Liver (tissue), 3 donors: ENCODE measurements around the gene ARMC9.

Experiments
- ATF3 ChIP-seq: IDR thresholded peaks from 2 replicates; pipeline ENCODE4 v1.6.1; 2016; ENCODE audit warnings: antibody characterized with exemption
- EGR1 ChIP-seq, 2 donors: IDR thresholded peaks; 2 replicates each; pipeline ENCODE4 v1.6.1; 2016 to 2018; ENCODE audit warnings: antibody characterized with exemption in 2 of 2, low read depth in 2 of 2
- GABPA ChIP-seq, 2 donors: IDR thresholded peaks in 1 of 2; conservative IDR thresholded peaks in 1 of 2; 2 replicates each; pipeline ENCODE4 v1.6.1; 2016; ENCODE audit warnings: antibody characterized with exemption in 2 of 2, mild to moderate bottlenecking in 1 of 2, moderate library complexity in 1 of 2
- HNF4A ChIP-seq, 2 donors: conservative IDR thresholded peaks; 2 replicates each; pipeline ENCODE4 v1.6.1; 2016; ENCODE audit warnings: antibody characterized with exemption in 2 of 2, mild to moderate bottlenecking in 2 of 2
- HNF4G ChIP-seq: IDR thresholded peaks from 2 replicates; pipeline ENCODE4 v1.6.1; 2016; ENCODE audit warnings: antibody characterized with exemption
- NR2F2 ChIP-seq: IDR thresholded peaks from 2 replicates; pipeline ENCODE4 v1.6.1; 2016; ENCODE audit warnings: antibody characterized with exemption
- RAD21 ChIP-seq, 2 donors: IDR thresholded peaks; 2 replicates each; pipeline ENCODE4 v1.6.1; 2016; ENCODE audit warnings: antibody characterized with exemption in 2 of 2, mild to moderate bottlenecking in 2 of 2
- TAF1 ChIP-seq: conservative IDR thresholded peaks from 2 replicates; pipeline ENCODE4 v1.6.1; 2016; ENCODE audit warnings: antibody characterized with exemption, mild to moderate bottlenecking
- YY1 ChIP-seq: IDR thresholded peaks from 2 replicates; pipeline ENCODE4 v1.6.1; 2016; ENCODE audit warnings: antibody characterized with exemption, mild to moderate bottlenecking
- ZBTB33 ChIP-seq: IDR thresholded peaks from 2 replicates; pipeline ENCODE4 v1.6.1; 2016; ENCODE audit warnings: antibody characterized with exemption
- TF ChIP-seq, protein P1 (sequence below): IDR thresholded peaks from 2 replicates; pipeline ENCODE4 v1.6.1; 2016; ENCODE audit warnings: antibody characterized with exemption
- TF ChIP-seq, protein P2 (sequence below): fragments of 150-350 bp; IDR thresholded peaks from 2 replicates; pipeline ENCODE4 v1.5.1; 2017; ENCODE audit warnings: improper control_type of control experiment, low read depth, low read length; ENCODE audit not compliant: missing input control
- TF ChIP-seq, protein P3 (sequence below): IDR thresholded peaks from 2 replicates; pipeline ENCODE4 v1.6.1; 2016; ENCODE audit warnings: antibody characterized with exemption, mild to moderate bottlenecking
- donor health status: healthy.
- donor health status: healthy.

DNA sequence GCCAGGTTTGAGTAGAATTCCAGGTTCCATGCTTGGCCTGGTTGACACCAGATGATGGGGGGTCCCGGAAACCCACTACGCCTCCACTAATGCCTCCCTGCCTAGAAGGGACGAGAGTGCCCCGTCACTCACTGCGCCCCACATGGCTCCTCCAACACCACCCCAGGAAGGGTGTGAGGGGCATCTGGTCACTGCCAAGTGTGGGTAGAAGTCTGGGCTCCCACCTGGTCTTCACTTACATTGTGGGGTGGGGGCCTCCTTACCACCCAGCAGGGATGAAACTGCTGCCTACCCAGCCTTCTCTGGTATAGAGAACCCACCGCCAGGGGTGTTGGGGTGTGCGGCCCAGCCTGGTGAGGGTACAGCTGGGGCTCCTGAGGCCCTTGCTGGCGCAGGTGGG lies 131.9 kb downstream of the ARMC9 start:
- TF ChIP-seq, protein P1, sequence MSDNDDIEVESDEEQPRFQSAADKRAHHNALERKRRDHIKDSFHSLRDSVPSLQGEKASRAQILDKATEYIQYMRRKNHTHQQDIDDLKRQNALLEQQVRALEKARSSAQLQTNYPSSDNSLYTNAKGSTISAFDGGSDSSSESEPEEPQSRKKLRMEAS = no peak
- TF ChIP-seq, protein P2, sequence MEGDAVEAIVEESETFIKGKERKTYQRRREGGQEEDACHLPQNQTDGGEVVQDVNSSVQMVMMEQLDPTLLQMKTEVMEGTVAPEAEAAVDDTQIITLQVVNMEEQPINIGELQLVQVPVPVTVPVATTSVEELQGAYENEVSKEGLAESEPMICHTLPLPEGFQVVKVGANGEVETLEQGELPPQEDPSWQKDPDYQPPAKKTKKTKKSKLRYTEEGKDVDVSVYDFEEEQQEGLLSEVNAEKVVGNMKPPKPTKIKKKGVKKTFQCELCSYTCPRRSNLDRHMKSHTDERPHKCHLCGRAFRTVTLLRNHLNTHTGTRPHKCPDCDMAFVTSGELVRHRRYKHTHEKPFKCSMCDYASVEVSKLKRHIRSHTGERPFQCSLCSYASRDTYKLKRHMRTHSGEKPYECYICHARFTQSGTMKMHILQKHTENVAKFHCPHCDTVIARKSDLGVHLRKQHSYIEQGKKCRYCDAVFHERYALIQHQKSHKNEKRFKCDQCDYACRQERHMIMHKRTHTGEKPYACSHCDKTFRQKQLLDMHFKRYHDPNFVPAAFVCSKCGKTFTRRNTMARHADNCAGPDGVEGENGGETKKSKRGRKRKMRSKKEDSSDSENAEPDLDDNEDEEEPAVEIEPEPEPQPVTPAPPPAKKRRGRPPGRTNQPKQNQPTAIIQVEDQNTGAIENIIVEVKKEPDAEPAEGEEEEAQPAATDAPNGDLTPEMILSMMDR = no peak
- TF ChIP-seq ZBTB33 (no peak), HNF4G (no peak), ATF3 (no peak), YY1 (no peak), NR2F2 (no peak), EGR1 (IDR thresholded peaks at IDR 0.05; ENCODE audit: low read depth in 2 of 2) (no peak), RAD21 (IDR thresholded peaks at IDR 0.05) (no peak), TAF1 (no peak), GABPA (IDR thresholded peaks at IDR 0.05 in 1 of 2, conservative IDR thresholded peaks at IDR 0.05 in 1 of 2) (no peak), HNF4A (conservative IDR thresholded peaks at IDR 0.05) (no peak)
- TF ChIP-seq, protein P3, sequence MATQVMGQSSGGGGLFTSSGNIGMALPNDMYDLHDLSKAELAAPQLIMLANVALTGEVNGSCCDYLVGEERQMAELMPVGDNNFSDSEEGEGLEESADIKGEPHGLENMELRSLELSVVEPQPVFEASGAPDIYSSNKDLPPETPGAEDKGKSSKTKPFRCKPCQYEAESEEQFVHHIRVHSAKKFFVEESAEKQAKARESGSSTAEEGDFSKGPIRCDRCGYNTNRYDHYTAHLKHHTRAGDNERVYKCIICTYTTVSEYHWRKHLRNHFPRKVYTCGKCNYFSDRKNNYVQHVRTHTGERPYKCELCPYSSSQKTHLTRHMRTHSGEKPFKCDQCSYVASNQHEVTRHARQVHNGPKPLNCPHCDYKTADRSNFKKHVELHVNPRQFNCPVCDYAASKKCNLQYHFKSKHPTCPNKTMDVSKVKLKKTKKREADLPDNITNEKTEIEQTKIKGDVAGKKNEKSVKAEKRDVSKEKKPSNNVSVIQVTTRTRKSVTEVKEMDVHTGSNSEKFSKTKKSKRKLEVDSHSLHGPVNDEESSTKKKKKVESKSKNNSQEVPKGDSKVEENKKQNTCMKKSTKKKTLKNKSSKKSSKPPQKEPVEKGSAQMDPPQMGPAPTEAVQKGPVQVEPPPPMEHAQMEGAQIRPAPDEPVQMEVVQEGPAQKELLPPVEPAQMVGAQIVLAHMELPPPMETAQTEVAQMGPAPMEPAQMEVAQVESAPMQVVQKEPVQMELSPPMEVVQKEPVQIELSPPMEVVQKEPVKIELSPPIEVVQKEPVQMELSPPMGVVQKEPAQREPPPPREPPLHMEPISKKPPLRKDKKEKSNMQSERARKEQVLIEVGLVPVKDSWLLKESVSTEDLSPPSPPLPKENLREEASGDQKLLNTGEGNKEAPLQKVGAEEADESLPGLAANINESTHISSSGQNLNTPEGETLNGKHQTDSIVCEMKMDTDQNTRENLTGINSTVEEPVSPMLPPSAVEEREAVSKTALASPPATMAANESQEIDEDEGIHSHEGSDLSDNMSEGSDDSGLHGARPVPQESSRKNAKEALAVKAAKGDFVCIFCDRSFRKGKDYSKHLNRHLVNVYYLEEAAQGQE = no peak
